ENCODE data around the gene DNAJB1.

The DNAJB1 gene

GRCh38 chr19:14472202-14472938, 45.8 kb downstream of the DNAJB1 start:
- DNase-seq = peak in 1 of 2 donors; percentile 53

- no peak for DNase-seq
Observed at GRCh38 chr19:14471436-14472187, 46.6 kb downstream of the DNAJB1 start.

- no peak for DNase-seq
Observed at GRCh38 chr19:14470031-14470876, 47.9 kb downstream of the DNAJB1 start.

GRCh38 chr19:14467816-14468215, 50.4 kb downstream of the DNAJB1 start:
- DNase-seq = no peak

GRCh38 chr19:14467391-14467790, 50.8 kb downstream of the DNAJB1 start:
- no peak for DNase-seq

Data from hippocampal formation (tissue), 2 donors.